HCT116 (cell line): ENCODE data around the gene FAM193A. TPM values are rescaled to one million over a fixed set of nuclear protein-coding genes. Genes with fewer than 3 reads are reported as not detected.

Experiments used
- ATAC-seq: fragments of 200-7000 bp; cut with Tn5 transposase; 2 replicates; pipeline ENCODE4 v1.9.1; 2020; ENCODE audit warnings: mild to moderate bottlenecking, moderate library complexity
- BruUV-seq: library from RNA; stranded (reverse); fragments of 400-500 nt; replicated peaks from 2 replicates; lab custom pipeline; 2021; lab: Mats Ljungman, UMichigan
- CTCF ChIA-PET: fragments of 300-600 bp; sonication (Branson Sonifier 250); formaldehyde crosslinking; loops from one replicate; lab custom pipeline; 2021; ENCODE audit warnings: antibody characterized with exemption; lab: Charles Lee
- POLR2A ChIA-PET: fragments of 300-600, 350-600 bp; sonication (Branson Sonifier 250); formaldehyde crosslinking; loops from one replicate; lab custom pipeline; 2021; ENCODE audit warnings: antibody characterized with exemption; lab: Charles Lee
- RAD21 ChIA-PET, 2 experiments: fragments of 300-600 bp; sonication (Branson Sonifier 250); formaldehyde crosslinking; loops; one replicate each; lab custom pipeline; 2023; ENCODE audit warnings: low total read pairs in 2 of 2; ENCODE audit not compliant: uncharacterized antibody in 2 of 2, unreplicated experiment in 2 of 2, low non-redundant PET in 1 of 2; lab: Charles Lee
- DNase-seq: peaks from one replicate; pipeline ENCODE4 v3.0.0-alpha.2; 2010; ENCODE audit warnings: low read depth, low spot score
- H2AFZ ChIP-seq: fragments of 200-600 bp; shearing (Covaris generic), sonication (generic); 2 replicates; pipeline ENCODE4 v1.6.1; 2017; ENCODE audit warnings: low read depth, mixed run types, mixed read lengths, antibody characterized with exemption, low read length; ENCODE audit not compliant: poor library complexity, severe bottlenecking
- H3K27ac ChIP-seq: 2 replicates; pipeline ENCODE4 v1.5.1; 2012; ENCODE audit warnings: low read depth, low read length
- H3K27me3 ChIP-seq: fragments of 200-600 bp; sonication (generic); 2 replicates; pipeline ENCODE4 v1.6.1; 2016; ENCODE audit warnings: mixed run types, low read length, mixed read lengths; ENCODE audit not compliant: insufficient read depth
- H3K36me3 ChIP-seq, 2 experiments: fragments of 200-500 bp in 1 of 2; fragments of 200-600 bp in 1 of 2; sonication (Bioruptor generic) in 1 of 2; sonication (generic) in 1 of 2; 2 replicates each; pipeline versions ENCODE4 v1.5.1 to v1.6.1; 2014 to 2016; ENCODE audit warnings: low read length in 2 of 2, inconsistent platforms in 1 of 2, mixed read lengths in 1 of 2, mixed run types in 1 of 2; ENCODE audit not compliant: insufficient read depth in 2 of 2, control insufficient read depth in 1 of 2
- H3K4me1 ChIP-seq, 2 experiments: fragments of 200-600 bp in 1 of 2; sonication (generic) in 1 of 2; 2 replicates each; pipeline versions ENCODE4 v1.5.1 to v1.6.1; 2012 to 2017; ENCODE audit warnings: low read length in 2 of 2, inconsistent platforms in 1 of 2, mild to moderate bottlenecking in 1 of 2, mixed read lengths in 1 of 2, mixed run types in 1 of 2, moderate library complexity in 1 of 2; ENCODE audit not compliant: insufficient read depth in 2 of 2, control insufficient read depth in 1 of 2
- H3K4me2 ChIP-seq: fragments of 200-600 bp; sonication (generic); 2 replicates; pipeline ENCODE4 v1.6.1; 2017; ENCODE audit warnings: mixed run types, low read length, mixed read lengths
- H3K4me3 ChIP-seq, 2 experiments: fragments of 200-600 bp in 1 of 2; sonication (generic) in 1 of 2; replicated peaks in 1 of 2; 2 replicates each; pipeline ENCODE4 v1.5.1; 2011 to 2016; ENCODE audit warnings: low read length in 2 of 2, control low read depth in 1 of 2, low read depth in 1 of 2, mild to moderate bottlenecking in 1 of 2, mixed read lengths in 1 of 2, mixed run types in 1 of 2
- H3K79me2 ChIP-seq: fragments of 200-600 bp; sonication (generic); 2 replicates; pipeline ENCODE4 v1.6.1; 2017; ENCODE audit warnings: mild to moderate bottlenecking, mixed run types, low read length, moderate library complexity, mixed read lengths; ENCODE audit not compliant: insufficient read depth
- H3K9ac ChIP-seq: fragments of 200-600 bp; sonication (generic); 2 replicates; pipeline ENCODE4 v1.6.1; 2016; ENCODE audit warnings: low read length, mixed read lengths
- H3K9me2 ChIP-seq: fragments of 200-600 bp; sonication (generic), shearing (Covaris generic); 2 replicates; pipeline ENCODE4 v1.6.1; 2017; ENCODE audit warnings: mixed run types, mild to moderate bottlenecking, moderate library complexity; ENCODE audit not compliant: insufficient read depth
- H3K9me3 ChIP-seq, 2 experiments: fragments of 200-500 bp in 1 of 2; fragments of 200-600 bp in 1 of 2; sonication (Bioruptor generic) in 1 of 2; sonication (generic) in 1 of 2; 2 replicates each; pipeline ENCODE4 v1.6.1; 2014 to 2017; ENCODE audit warnings: low read length in 2 of 2, mixed read lengths in 2 of 2, inconsistent platforms in 1 of 2, low read depth in 1 of 2, mild to moderate bottlenecking in 1 of 2, mixed run types in 1 of 2, moderate library complexity in 1 of 2; ENCODE audit not compliant: control insufficient read depth in 1 of 2, insufficient read depth in 1 of 2
- H4K20me1 ChIP-seq: fragments of 200-600 bp; sonication (generic), shearing (Covaris generic); 2 replicates; pipeline ENCODE4 v1.6.1; 2017; ENCODE audit warnings: mixed run types, mild to moderate bottlenecking, moderate library complexity; ENCODE audit not compliant: insufficient read depth
- CBX3 ChIP-seq: IDR thresholded peaks from 2 replicates; pipeline ENCODE4 v1.6.1; 2012; ENCODE audit warnings: low read depth
- ELF1 ChIP-seq: IDR thresholded peaks from 2 replicates; pipeline ENCODE4 v1.6.1; 2012; ENCODE audit warnings: low read depth, borderline replicate concordance
- EZH2phosphoT487 ChIP-seq: fragments of 200-600 bp; IDR thresholded peaks from 2 replicates; pipeline ENCODE4 v1.6.1; 2018; ENCODE audit warnings: antibody characterized with exemption, borderline replicate concordance
- FOSL1 ChIP-seq: IDR thresholded peaks from 2 replicates; pipeline ENCODE4 v1.6.1; 2012; ENCODE audit warnings: low read depth
- POLR2A ChIP-seq: IDR thresholded peaks from 2 replicates; pipeline ENCODE4 v1.7.0; 2011; ENCODE audit warnings: borderline replicate concordance; ENCODE audit not compliant: insufficient read depth, insufficient read length; ENCODE audit errors: extremely low read depth
- POLR2AphosphoS5 ChIP-seq: IDR thresholded peaks from 2 replicates; pipeline ENCODE4 v1.6.1; 2011; ENCODE audit warnings: mild to moderate bottlenecking, low read depth, low read length, moderate library complexity
- SIN3A ChIP-seq: IDR thresholded peaks from 2 replicates; pipeline ENCODE4 v1.6.1; 2012; ENCODE audit warnings: low read depth
- SP1 ChIP-seq: IDR thresholded peaks from 2 replicates; pipeline ENCODE4 v1.6.1; 2012; ENCODE audit warnings: low read depth
- TCF7L2 ChIP-seq: IDR thresholded peaks from 2 replicates; pipeline ENCODE4 v1.7.0; 2011; ENCODE audit warnings: borderline replicate concordance, inconsistent platforms; ENCODE audit not compliant: insufficient read depth, insufficient read length; ENCODE audit errors: extremely low read depth
- YY1 ChIP-seq: IDR thresholded peaks from 2 replicates; pipeline ENCODE4 v1.6.1; 2011; ENCODE audit warnings: low read length, low read depth, moderate library complexity, mild to moderate bottlenecking; ENCODE audit not compliant: insufficient replicate concordance; ENCODE audit errors: extremely low read depth
- ZFX ChIP-seq: fragments of 450-650 bp; IDR thresholded peaks from 2 replicates; pipeline ENCODE4 v1.6.1; 2017
- ZNF274 ChIP-seq: fragments of 200-500 bp; sonication (Bioruptor generic); IDR thresholded peaks from 2 replicates; pipeline ENCODE4 v1.6.1; 2014; ENCODE audit warnings: mild to moderate bottlenecking, low read depth, low read length, inconsistent platforms
- intact Hi-C: fragments of 100-400 bp; cut with micrococcal nuclease; formaldehyde crosslinking; loops from 2 replicates; pipeline ENCODE4 v1.10.0; 2022
- total RNA-seq: library from RNA; stranded (reverse); gene quantifications from one replicate; pipeline ENCODE4 v1.2.1, GENCODE V29; 2021; ENCODE audit not compliant: unreplicated experiment
- TF ChIP-seq, protein P1 (sequence below): IDR thresholded peaks from 2 replicates; pipeline ENCODE4 v1.6.1; 2012; ENCODE audit warnings: low read depth
- TF ChIP-seq, protein P2 (sequence below): IDR thresholded peaks from 2 replicates; pipeline ENCODE4 v1.6.1; 2012
- TF ChIP-seq, protein P3 (sequence below), 3 experiments: fragments of 200-600 bp in 1 of 3; sonication (generic) in 1 of 3; IDR thresholded peaks in 2 of 3; conservative IDR thresholded peaks in 1 of 3; 2 replicates each; pipeline ENCODE4 v1.5.1; 2012 to 2017; ENCODE audit warnings: low read depth in 2 of 3, low read length in 2 of 3, antibody characterized with exemption in 1 of 3, borderline replicate concordance in 1 of 3, control low read depth in 1 of 3, mild to moderate bottlenecking in 1 of 3, mixed read lengths in 1 of 3, mixed run types in 1 of 3, moderate library complexity in 1 of 3; ENCODE audit not compliant: insufficient read depth in 1 of 3

Gene FAM193A
- total RNA-seq, 1 experiment from 2014 or later = 15.7 TPM

DNA sequence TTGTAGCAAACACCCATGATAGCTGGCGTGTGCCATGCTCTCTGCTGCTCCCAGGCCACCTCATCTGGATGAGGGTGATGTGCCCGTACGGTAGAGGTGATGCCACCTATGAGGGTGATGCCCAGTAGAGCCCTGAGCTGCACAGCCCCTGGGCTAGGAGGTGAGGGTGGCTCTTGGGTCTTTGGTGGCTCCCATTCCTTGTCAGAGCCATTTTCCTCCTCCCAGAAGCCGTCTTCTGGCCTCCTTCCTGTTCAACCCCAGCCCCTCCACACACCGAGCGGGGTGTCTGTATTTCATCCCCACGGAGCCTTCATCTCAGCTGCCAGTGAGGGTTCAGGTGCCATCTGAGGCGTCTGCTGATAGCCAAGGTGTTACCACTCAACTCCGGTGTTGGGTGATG, 231.7 kb downstream of the FAM193A start:
- Histone ChIP-seq H3K36me3 (no peaks in the 10 kb centered on the region), H3K4me3 (no peak overlapping the region), H4K20me1 (no peaks in the 10 kb centered on the region), H3K4me1 (peaks cover 2 to 11% of the 10 kb centered on the region in 2 experiments; a peak in 2 of 4 replicates), H3K9ac (no peak overlapping the region), H3K79me2 (no peaks in the 10 kb centered on the region), H3K9me2 (no peaks in the 10 kb centered on the region), H3K9me3 (no peaks in the 10 kb centered on the region), H3K27me3 (no peaks in the 10 kb centered on the region), H3K27ac (no peak overlapping the region), H3K4me2 (no peak overlapping the region), H2AFZ (no peak overlapping the region)
- CTCF ChIA-PET = no interaction called here
- ATAC-seq (no peak), DNase-seq (no peak)
- no TSS peak for BruUV-seq
- POLR2A ChIA-PET = no interaction called here
- intact Hi-C loops = no loop called here
- TF ChIP-seq POLR2AphosphoS5 (no peak), TCF7L2 (no peak), ZFX (no peak), ELF1 (no peak), ZNF274 (no peak), SIN3A (no peak), SP1 (no peak), FOSL1 (no peak), YY1 (no peak), POLR2A (no peak), CBX3 (no peak), EZH2phosphoT487 (no peak)
- TF ChIP-seq, protein P1, sequence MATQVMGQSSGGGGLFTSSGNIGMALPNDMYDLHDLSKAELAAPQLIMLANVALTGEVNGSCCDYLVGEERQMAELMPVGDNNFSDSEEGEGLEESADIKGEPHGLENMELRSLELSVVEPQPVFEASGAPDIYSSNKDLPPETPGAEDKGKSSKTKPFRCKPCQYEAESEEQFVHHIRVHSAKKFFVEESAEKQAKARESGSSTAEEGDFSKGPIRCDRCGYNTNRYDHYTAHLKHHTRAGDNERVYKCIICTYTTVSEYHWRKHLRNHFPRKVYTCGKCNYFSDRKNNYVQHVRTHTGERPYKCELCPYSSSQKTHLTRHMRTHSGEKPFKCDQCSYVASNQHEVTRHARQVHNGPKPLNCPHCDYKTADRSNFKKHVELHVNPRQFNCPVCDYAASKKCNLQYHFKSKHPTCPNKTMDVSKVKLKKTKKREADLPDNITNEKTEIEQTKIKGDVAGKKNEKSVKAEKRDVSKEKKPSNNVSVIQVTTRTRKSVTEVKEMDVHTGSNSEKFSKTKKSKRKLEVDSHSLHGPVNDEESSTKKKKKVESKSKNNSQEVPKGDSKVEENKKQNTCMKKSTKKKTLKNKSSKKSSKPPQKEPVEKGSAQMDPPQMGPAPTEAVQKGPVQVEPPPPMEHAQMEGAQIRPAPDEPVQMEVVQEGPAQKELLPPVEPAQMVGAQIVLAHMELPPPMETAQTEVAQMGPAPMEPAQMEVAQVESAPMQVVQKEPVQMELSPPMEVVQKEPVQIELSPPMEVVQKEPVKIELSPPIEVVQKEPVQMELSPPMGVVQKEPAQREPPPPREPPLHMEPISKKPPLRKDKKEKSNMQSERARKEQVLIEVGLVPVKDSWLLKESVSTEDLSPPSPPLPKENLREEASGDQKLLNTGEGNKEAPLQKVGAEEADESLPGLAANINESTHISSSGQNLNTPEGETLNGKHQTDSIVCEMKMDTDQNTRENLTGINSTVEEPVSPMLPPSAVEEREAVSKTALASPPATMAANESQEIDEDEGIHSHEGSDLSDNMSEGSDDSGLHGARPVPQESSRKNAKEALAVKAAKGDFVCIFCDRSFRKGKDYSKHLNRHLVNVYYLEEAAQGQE = no peak
- TF ChIP-seq, protein P2, sequence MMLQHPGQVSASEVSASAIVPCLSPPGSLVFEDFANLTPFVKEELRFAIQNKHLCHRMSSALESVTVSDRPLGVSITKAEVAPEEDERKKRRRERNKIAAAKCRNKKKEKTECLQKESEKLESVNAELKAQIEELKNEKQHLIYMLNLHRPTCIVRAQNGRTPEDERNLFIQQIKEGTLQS = no peak
- TF ChIP-seq, protein P3, sequence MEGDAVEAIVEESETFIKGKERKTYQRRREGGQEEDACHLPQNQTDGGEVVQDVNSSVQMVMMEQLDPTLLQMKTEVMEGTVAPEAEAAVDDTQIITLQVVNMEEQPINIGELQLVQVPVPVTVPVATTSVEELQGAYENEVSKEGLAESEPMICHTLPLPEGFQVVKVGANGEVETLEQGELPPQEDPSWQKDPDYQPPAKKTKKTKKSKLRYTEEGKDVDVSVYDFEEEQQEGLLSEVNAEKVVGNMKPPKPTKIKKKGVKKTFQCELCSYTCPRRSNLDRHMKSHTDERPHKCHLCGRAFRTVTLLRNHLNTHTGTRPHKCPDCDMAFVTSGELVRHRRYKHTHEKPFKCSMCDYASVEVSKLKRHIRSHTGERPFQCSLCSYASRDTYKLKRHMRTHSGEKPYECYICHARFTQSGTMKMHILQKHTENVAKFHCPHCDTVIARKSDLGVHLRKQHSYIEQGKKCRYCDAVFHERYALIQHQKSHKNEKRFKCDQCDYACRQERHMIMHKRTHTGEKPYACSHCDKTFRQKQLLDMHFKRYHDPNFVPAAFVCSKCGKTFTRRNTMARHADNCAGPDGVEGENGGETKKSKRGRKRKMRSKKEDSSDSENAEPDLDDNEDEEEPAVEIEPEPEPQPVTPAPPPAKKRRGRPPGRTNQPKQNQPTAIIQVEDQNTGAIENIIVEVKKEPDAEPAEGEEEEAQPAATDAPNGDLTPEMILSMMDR (IDR thresholded peaks at IDR 0.05 in 2 of 3, conservative IDR thresholded peaks at IDR 0.05 in 1 of 3; ENCODE audit: borderline replicate concordance in 1 of 3, insufficient read depth in 1 of 3, low read depth in 2 of 3, low read length in 2 of 3) = no peak
- RAD21 ChIA-PET = no interaction called here
